Heart left ventricle (tissue), 16 donors: Measurements from ENCODE around the gene PUM1. TPM values are rescaled to one million over a fixed set of nuclear protein-coding genes. Genes with fewer than 3 reads are reported as not detected.

Experiments used
- ATAC-seq, 4 donors: fragments of 200-7000 bp; cut with Tn5 transposase; one replicate each; pipeline ENCODE4 v1.9.1; 2020 to 2022; ENCODE audit warnings: moderate library complexity in 4 of 4, mild to moderate bottlenecking in 3 of 4, moderate number of reproducible peaks in 1 of 4
- DNase-seq, 5 donors: peaks; one replicate each; pipeline ENCODE4 v3.0.0-alpha.2; 2020
- H3K27ac ChIP-seq, 12 donors: fragments of 200-600 bp; sonication (generic) in 4 of 12; one replicate each; pipeline versions ENCODE4 v1.5.0 to v1.8.0; 2016 to 2022; ENCODE audit warnings: mild to moderate bottlenecking in 2 of 12
- H3K27me3 ChIP-seq, 9 donors: fragments of 200-600 bp; sonication (generic) in 2 of 9; one replicate each; pipeline versions ENCODE4 v1.5.1 to v1.8.0; 2016 to 2022; ENCODE audit warnings: mild to moderate bottlenecking in 3 of 9
- H3K36me3 ChIP-seq, 9 donors: fragments of 200-600 bp; sonication (generic) in 2 of 9; one replicate each; pipeline versions ENCODE4 v1.5.0 to v1.8.0; 2018 to 2022; ENCODE audit warnings: mild to moderate bottlenecking in 2 of 9
- H3K4me1 ChIP-seq, 12 donors: fragments of 200-600 bp; sonication (generic) in 4 of 12; one replicate each; pipeline versions ENCODE4 v1.5.0 to v1.8.0; 2016 to 2022; ENCODE audit warnings: mild to moderate bottlenecking in 3 of 12
- H3K4me3 ChIP-seq, 12 donors: fragments of 200-600 bp; sonication (generic) in 4 of 12; one replicate each; pipeline versions ENCODE4 v1.5.0 to v1.8.0; 2017 to 2022; ENCODE audit warnings: mild to moderate bottlenecking in 9 of 12, moderate library complexity in 4 of 12
- H3K9me3 ChIP-seq, 12 donors: fragments of 200-600 bp; sonication (generic) in 4 of 12; one replicate each; pipeline versions ENCODE4 v1.5.0 to v1.8.0; 2016 to 2022; ENCODE audit warnings: mild to moderate bottlenecking in 1 of 12
- POLR2A ChIP-seq, 2 donors: fragments of 450-650 bp; IDR thresholded peaks; one replicate each; pipeline ENCODE4 v1.6.1; 2017; ENCODE audit warnings: antibody characterized with exemption in 2 of 2, mild to moderate bottlenecking in 2 of 2, moderate library complexity in 2 of 2
- WGBS, 4 donors: extraction: QIAGEN DNeasy Blood & Tissue Kit in 2 of 4; methylation state at CpG; one replicate each; pipeline versions ENCODE4 v1.1.5 to v1.1.7; 2013 to 2018; 5-methylcytosine and 5-hydroxymethylcytosine counted together
- intact Hi-C, 10 donors: fragments of 100-400 bp; cut with DNase I; formaldehyde crosslinking; loops; one replicate each; pipeline versions ENCODE4 v1.11.1 to v1.14.2; 2022
- polyA plus RNA-seq, 2 donors: library from polyadenylated mRNA; stranded (reverse); fragments of 200-250 nt; gene quantifications; one replicate each; pipeline ENCODE4 v1.2.3, GENCODE V29; 2013
- total RNA-seq, 9 donors: library from RNA; depleted of rRNA in 2 of 9; stranded (reverse); fragments of >200 nt in 2 of 9; fragmentation: NEBNext Ultra II Directional in 3 of 9; extraction: Animal tissue kit (Norgen Biotek cat#: 25700) in 3 of 9; gene quantifications; one replicate each; pipeline versions ENCODE4 v1.1.0 to v1.2.4, GENCODE V29; 2016 to 2023
- TF ChIP-seq, protein P1 (sequence below), 12 donors: fragments of 200-600 bp; sonication (generic) in 4 of 12; IDR thresholded peaks; one replicate each; pipeline versions ENCODE4 v1.5.0 to v1.8.0; 2018 to 2022; ENCODE audit warnings: antibody characterized with exemption in 12 of 12, mild to moderate bottlenecking in 5 of 12
- donor health status: ischemic (EF 13 %, LVEDD 7.1; RV severe dilation, severe dysfunction).
- donor health status: healthy with polysubstance abuse.
- donor health status: DM: no; HTN: yes; CAD: no.
- donor health status: DM: no; HTN: no; CAD: no.
- donor health status: ischemic (EF 25% LVEDD 6.9; RV normal size, moderate dysfunction).
- donor health status: ischemic (EF 25% LVEDD 5.7; RV mildly dilated, moderate dysfunction).
- donor health status: healthy.
- donor health status: DM: yes; HTN: yes; CAD: no.
- donor health status: ischemic (EF 35%, LVEDD 5.7; RV mildly dilated, moderate dysfunction).
- donor health status: nonischemic (EF 11% LVEDD 7.7; RV severe dilation, severe dysfunction).
- donor health status: DM: yes; HTN: yes; CAD: no.
- donor health status: PGD.
- donor health status: ischemic (EF 29% LVEDD 5.4; RV normal size, mild dysfunction).
- donor health status: nonischemic (EF 23%, LVEDD 6.1; RV moderate dilation, normal function).

Gene PUM1
- total and polyA plus RNA-seq, 11 donors, result 19.2 to 96.3 (median 70.7) TPM

DNA sequence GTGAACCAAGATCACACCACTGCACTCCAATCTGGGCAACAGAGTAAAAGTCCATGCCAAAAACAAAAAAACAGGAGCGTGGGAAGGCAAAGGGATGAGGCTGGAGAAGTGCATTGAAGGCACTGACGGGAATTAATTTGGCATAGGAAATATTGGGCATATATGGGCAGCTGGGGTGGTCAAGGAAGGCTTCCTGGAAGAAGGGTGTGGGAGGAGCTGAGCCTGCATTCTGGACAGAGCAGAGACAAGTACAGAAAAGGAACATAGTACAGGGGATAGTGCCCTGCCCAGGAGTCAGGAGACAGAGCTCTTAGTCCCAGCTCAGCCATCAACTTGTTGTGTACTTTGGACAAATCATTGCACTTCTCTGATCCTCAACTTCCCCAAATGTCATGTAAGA is 168.6 kb downstream of the PUM1 start:
- WGBS, 4 donors, result 90 to 98% (median 96%) methylated on average over 2 of the region's 2 CpGs
- DNase-seq, result no peak
- no peaks in the 10 kb centered on the region for H3K9me3 ChIP-seq

DNA sequence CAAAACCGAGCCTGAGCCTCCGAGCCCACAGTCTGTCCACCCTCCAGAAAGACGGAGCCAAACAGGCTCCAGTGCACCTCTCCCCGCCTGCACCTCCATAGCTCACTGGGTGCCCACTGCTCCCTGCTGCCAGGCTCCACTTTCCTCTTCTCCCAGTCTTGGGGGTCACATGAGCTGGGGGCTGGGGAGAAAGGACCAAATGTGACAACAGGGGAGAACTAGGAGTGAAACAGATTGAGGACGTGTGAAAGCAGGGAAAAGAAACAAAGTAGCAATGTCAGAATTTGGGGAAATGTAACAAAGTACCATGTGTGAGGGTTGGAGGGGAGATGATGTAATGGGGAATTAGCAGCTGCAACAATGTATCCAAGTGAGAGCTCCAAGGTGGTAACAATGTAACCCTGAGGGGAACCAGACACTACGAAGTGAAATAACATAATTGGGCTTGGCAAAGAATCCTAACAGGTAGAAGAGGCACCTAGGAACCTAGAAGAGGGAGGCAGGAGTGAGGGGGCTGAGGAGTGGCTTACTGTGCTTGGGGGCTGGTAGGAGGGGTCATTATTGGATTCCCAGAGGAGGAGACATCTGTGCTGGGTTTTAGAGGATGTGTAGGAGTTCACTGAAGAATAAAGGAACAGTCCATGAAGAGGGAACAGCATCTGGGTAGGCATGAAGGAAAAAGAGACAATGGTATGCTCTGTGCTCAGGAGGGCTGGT is 169.4 kb downstream of the PUM1 start:
- ATAC-seq, result no peak
- Histone ChIP-seq H3K9me3 (no peaks in the 10 kb centered on the region), H3K27ac (peak overlapping the region in 1 of 12 donors; percentile 88), H3K4me3 (no peak overlapping the region), H3K36me3 (no peaks in the 10 kb centered on the region), H3K27me3 (no peaks in the 10 kb centered on the region), H3K4me1 (peaks cover 0 to 40% (median 13%) of the 10 kb centered on the region in 12 donors)
- TF ChIP-seq, protein P1, sequence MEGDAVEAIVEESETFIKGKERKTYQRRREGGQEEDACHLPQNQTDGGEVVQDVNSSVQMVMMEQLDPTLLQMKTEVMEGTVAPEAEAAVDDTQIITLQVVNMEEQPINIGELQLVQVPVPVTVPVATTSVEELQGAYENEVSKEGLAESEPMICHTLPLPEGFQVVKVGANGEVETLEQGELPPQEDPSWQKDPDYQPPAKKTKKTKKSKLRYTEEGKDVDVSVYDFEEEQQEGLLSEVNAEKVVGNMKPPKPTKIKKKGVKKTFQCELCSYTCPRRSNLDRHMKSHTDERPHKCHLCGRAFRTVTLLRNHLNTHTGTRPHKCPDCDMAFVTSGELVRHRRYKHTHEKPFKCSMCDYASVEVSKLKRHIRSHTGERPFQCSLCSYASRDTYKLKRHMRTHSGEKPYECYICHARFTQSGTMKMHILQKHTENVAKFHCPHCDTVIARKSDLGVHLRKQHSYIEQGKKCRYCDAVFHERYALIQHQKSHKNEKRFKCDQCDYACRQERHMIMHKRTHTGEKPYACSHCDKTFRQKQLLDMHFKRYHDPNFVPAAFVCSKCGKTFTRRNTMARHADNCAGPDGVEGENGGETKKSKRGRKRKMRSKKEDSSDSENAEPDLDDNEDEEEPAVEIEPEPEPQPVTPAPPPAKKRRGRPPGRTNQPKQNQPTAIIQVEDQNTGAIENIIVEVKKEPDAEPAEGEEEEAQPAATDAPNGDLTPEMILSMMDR (IDR thresholded peaks at IDR 0.05), result no peak
- TF ChIP-seq POLR2A (IDR thresholded peaks at IDR 0.05), result no peak
- intact Hi-C loops, result no loop called here
- no peak for DNase-seq
- 71 to 79% (median 74%) methylated on average over 6 of the region's 6 CpGs for WGBS, 4 donors

More for the DNA sequence above, 168.6 kb downstream of the PUM1 start:
- no peak for TF ChIP-seq POLR2A (IDR thresholded peaks at IDR 0.05)
- TF ChIP-seq, protein P1 (IDR thresholded peaks at IDR 0.05), result no peak
- Histone ChIP-seq H3K4me3 (no peak overlapping the region), H3K4me1 (peaks cover under 1 to 40% (median 19%) of the 10 kb centered on the region in 12 donors), H3K27ac (peak overlapping the region in 1 of 12 donors; percentile 88), H3K27me3 (no peaks in the 10 kb centered on the region), H3K36me3 (no peaks in the 10 kb centered on the region)
- no peak for ATAC-seq
- intact Hi-C loops, result no loop called here

DNA sequence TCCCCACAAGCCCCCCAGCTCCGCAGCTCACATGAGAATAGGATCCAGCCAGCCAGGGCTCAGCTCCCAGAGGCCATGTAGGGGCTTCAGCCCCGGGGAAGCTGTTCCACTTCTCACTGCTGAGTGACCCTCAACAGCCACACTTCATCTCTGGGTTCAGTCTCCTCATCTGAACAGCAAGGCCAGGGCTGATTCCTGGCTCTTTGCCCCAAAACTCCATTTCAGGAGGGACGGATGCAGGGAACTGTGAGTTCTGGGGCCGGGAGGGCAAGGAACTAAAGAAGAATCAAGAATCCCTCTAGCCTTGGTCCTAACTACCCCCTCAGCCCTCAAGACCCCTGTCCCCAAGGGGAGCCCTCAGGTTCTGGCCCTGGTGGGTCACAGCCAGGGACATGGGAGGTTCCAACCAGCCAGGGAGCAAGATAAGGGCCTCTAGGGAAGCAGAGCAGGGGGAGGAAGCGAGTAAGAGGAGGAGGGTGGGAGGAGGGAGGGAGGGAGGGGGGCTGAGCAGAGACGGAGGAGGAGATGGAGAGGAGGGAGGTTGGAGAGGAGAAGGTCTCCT is 170.1 kb downstream of the PUM1 start:
- 56 to 64% (median 58%) methylated on average over 6 of the region's 6 CpGs for WGBS, 4 donors
- no peaks in the 10 kb centered on the region for H3K9me3 ChIP-seq
- intact Hi-C loops, result no loop called here
- H3K4me3 ChIP-seq, result no peak overlapping the region
- no peak for TF ChIP-seq POLR2A (IDR thresholded peaks at IDR 0.05)
- TF ChIP-seq, protein P1 (IDR thresholded peaks at IDR 0.05), result no peak
- ATAC-seq (no peak), DNase-seq (no peak)
- H3K36me3 ChIP-seq, result no peaks in the 10 kb centered on the region
- H3K27me3 ChIP-seq, result no peaks in the 10 kb centered on the region
- peaks cover 0 to 39% (median 12%) of the 10 kb centered on the region in 12 donors for H3K4me1 ChIP-seq
- H3K27ac ChIP-seq, result peak overlapping the region in 1 of 12 donors; percentile 88

DNA sequence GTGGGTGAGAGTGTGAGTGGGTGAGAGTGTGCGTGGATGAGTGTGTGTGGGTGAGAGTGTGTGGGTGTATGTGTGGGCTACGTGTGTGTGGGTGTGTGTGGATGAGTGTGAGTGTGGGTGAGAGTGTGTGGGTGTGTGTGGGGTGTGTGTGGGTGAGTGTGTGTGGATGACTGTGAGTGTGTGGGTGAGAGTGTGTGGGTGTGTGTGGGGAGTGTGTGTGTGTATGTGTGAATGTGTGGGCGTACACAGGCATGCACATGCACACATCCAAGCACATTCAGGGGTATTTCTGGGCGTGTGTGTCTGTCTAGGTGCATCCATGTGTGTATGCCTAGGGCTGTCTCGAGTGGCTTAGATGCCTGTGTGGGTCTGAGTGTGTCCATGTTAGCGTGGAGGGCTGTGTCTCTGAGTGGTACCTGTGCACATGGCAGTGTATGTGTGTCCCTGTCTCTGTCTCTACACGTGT is 171.0 kb downstream of the PUM1 start:
- peaks cover 0 to 39% (median 12%) of the 10 kb centered on the region in 12 donors for H3K4me1 ChIP-seq
- H3K9me3 ChIP-seq, result no peaks in the 10 kb centered on the region
- no peak for ATAC-seq
- no peak overlapping the region for H3K4me3 ChIP-seq
- H3K27ac ChIP-seq, result peak overlapping the region in 1 of 12 donors; percentile 88
- intact Hi-C loops, result loop anchor here in 2 of 10 donors (5.0 kb wide), 2 partner anchors 37 to 72 kb away; no protein-coding TSS in a partner anchor
- TF ChIP-seq, protein P1 (IDR thresholded peaks at IDR 0.05), result no peak
- no peak for TF ChIP-seq POLR2A (IDR thresholded peaks at IDR 0.05)
- no peaks in the 10 kb centered on the region for H3K27me3 ChIP-seq
- DNase-seq, result no peak
- no peaks in the 10 kb centered on the region for H3K36me3 ChIP-seq
- WGBS, 4 donors, result 72 to 79% (median 76%) methylated on average over 7 of the region's 7 CpGs
